NCI-H510A (cell line): ENCODE measurements around the gene MEIS2.

Source experiments
- DNase-seq: peaks from one replicate; lab custom pipeline; 2025; lab: John Stamatoyannopoulos, UW

MEIS2 gene

GRCh38 chr15:36879568-36880222 is 220.7 kb downstream of the MEIS2 start:
- DNase-seq = no peak

DNA sequence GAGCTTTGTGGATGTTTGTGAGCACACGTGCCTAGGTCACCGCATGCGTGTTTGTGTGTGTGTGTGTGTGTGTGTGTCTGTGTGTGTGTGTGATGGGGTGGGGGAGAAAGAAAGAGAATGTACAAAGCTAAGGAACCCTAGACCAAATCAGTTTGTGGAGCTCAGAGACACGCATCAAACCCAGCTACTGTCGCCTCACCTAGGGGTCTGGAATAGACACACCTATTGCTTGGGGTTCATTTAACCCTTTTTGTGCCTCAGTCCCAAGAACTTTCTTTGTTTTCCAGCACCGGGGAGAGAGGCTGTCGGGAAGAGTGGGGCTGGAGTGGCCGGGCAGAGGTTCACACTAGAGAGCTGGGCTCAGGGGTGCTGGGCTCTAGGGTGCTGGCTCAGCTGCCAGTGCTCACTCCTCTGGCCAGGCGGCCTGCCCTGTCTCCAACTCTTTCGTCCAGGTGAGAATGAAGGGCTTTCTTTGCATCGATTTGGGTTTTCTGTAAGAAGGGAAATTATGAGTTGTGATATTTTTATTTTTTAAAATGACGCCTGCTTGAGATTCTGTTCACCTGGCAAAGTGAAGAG is 221.6 kb downstream of the MEIS2 start:
- no peak for DNase-seq

DNA sequence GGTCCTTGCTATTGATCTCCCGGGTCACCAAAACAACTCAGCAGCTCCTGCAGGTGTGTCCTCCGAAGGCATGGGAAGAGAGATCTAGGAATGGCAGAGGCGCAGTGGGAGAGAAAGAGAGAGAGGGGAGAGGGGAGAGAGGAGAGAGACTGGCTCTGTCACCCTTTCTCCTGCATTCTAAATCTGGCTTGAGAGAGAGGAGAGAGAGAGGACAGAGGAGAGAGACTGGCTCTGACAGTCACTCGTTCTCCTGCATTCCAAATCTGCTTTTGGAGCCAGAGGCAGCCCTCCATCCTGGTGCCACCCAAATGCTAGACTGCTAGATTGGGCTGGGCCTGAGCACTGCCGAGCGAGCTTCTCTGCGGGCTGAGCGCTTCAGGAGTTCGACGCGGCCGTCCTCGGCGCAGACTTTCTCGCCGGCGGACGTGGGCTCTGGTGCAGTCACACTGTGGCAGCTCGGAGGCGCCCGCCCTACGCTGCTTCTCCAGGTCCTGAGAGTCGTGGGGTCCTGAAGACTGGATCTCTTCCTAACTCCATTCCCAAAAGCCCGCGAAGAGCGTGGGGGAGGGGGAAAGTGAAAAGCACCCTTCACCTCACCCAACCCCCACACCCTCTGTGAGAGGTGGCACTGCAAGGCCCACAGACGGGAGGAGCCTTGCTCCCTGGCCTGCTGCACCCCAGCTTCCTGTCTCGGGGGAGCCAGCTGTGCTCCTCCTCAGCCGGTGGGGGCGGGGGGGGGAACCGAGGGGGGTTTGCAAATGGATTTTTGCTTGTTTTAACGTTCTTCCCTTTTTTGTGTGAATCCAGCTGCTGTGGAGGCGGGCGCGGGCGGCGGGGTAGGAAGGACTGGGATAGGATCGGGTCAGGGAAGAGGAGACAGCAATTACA is 222.3 kb downstream of the MEIS2 start:
- DNase-seq = no peak

DNA sequence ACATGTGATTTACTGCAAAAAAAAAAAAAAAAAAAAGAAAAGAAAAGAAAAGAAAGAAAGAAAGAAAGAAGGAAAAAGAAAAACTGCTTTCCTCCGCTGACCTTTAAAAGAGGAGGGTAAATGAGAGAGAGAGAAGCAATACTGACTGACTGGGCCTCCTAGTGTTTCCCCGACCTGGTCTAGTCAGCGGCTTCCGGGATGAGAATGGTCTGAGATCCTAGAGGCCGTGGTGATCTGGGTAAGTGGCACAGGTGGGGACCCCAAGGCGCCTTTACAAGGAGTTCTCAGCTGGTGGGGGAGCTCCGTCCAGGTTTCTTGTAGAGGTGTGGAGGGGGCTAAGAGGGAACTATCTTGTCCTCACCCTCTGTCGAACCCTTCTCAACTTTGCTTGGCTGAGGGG is 223.1 kb downstream of the MEIS2 start:
- DNase-seq = no peak

DNA sequence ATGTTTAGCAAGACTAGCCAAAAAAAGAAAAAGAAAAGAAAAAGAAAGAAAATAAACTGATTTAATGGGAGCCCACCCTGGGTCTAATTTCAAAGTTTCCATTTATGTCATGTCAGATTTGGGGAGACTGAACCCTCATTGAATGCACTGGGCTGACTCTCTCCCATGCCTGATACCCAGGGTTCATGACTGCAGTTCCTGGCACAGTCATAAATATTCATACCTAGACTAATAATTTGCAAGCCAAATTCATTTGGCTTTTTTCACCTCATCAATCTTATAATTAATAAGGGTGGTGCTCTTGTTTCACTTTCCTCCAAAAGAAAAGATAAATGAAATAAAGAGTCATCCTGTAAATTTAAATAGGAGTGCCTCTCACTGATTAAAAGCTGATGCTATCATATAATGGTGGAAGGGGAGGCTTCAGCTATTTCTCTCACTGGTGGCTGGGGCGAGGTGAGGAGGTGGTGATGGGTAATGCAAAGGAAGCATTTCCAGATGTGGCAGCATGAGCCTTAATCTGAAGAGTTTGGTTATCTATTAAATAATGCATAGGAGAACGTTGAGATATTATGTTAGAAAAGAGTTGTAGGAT is 224.5 kb downstream of the MEIS2 start:
- no peak for DNase-seq

- no peak for DNase-seq
Observed at GRCh38 chr15:36874930-36875329, 225.4 kb downstream of the MEIS2 start.

DNA sequence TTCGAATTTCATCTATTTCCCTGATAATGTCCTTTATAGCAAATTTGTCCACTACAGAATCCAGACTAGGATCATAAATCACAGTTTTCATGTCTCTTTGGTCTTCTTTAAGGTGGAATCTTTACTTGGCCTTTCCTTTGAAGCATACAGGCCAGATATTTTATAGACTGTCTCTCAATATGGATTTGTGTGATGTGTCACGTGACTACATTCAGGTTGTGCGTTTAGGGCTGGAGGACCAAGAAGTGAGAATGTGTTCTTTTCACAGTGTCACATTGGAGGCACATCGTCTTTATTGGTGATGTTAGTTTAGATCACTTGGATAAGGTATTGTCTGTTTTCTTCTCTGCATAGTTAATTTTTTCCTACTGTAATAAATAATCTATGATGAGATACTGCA is 232.9 kb downstream of the MEIS2 start:
- DNase-seq = no peak

- no peak for DNase-seq
Observed at GRCh38 chr15:36866896-36867295, 233.5 kb downstream of the MEIS2 start.

GRCh38 chr15:36863570-36863969 is 236.8 kb downstream of the MEIS2 start:
- DNase-seq = no peak

GRCh38 chr15:36860792-36861191 is 239.6 kb downstream of the MEIS2 start:
- DNase-seq = no peak

DNA sequence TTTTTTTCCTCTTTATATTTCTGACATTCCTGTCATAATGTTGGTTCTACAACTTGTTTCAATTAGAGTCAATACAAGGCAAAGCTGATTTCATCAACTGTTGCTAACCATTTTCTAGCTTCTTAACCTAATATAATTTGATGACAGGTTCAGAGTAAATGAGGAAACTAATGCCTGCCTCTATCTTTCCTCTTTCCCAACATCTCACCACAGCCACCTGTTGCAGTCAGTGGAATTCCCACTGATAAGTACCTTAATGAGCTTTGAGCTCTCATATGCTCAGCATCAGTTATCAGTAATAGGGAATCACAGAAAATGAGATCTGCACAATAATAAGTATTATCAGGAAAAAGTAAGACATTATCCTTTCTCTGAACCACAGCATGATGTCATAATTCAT is 241.9 kb downstream of the MEIS2 start:
- DNase-seq = no peak

DNA sequence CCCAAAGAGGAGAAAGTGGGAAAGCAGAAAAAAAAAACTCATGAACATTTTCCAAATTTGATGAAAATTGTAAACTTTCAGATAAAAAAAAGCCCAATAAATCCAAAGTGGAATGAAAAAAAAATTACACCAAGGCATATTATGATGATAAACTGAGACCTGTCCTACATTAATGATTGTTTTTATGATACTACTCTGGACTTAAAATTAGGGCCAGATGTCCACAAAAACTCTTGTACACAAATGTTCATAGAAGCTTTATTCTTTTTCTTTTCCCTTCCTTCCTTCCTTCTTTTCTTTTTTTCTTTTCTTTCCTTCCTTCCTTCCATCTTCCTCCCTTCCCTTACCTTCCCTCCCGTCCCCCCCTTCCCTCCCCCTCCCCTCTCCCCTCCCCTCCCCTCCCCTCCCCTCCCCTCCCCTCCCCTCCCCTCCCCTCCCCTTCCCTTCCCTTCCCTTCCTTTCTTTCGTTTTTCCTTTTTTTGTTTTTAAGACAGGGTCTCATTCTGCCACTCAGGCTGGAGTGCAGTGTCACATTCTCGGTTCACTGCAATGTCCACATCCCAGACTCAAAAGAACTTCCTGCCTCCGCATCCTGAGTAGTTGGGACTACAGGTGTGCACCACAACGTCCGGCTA is 243.9 kb downstream of the MEIS2 start:
- DNase-seq = no peak

GRCh38 chr15:36850864-36851263 is 249.5 kb downstream of the MEIS2 start:
- no peak for DNase-seq

- no peak for DNase-seq
Observed at GRCh38 chr15:36845270-36845669, 255.1 kb downstream of the MEIS2 start.

DNA sequence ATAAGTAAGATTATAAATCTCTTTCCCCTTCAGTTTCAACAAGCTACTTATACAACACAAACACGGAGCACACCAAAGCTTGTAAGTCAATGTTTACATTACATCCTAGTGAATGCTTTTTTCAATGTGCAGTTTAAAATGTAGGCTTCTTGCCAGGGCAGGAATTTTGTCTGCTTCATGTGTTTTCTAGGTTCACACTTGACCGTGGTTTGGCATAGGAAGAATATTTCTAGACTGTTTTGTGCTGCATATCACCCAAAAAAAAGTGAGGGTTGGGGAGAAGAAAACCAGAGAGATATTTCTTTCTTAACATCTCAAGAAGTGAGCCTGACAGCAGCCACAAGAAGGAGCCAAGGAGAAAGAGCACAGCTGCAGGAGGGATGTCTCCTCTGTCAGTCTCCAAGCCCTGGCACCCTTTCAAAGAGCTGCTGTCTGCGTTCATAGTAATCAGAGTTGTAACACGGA is 255.8 kb downstream of the MEIS2 start:
- no peak for DNase-seq

- DNase-seq = no peak
Observed at GRCh38 chr15:36843822-36844221, 256.5 kb downstream of the MEIS2 start.

DNA sequence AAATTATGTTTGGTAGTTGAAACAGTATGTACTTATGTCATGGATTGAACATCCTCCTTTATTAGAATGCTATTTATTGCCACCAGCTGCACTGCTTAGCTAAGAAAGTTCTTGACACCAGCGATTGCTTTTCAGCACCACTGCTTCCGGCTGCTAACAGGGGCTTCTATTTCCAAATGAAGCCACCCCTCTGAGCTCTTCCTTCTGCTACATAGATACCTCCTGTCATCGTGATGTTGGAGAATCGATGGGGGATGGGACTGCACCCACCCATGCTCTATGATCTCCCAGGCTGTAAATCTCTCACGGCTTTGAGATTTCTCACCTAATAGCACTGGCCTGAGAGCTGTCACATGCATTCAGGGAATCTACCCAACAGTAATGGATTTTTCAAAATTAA is 259.2 kb downstream of the MEIS2 start:
- no peak for DNase-seq
